HepG2 (cell line): ENCODE results near the gene DCAF6. TPM values are rescaled to one million over a fixed set of nuclear protein-coding genes. Genes with fewer than 3 reads are reported as not detected.

Experiments
- ATAC-seq: fragments of 200-7000 bp; cut with Tn5 transposase; 3 replicates; pipeline ENCODE4 v1.9.1; 2020; ENCODE audit warnings: mild to moderate bottlenecking, moderate library complexity
- BruUV-seq: library from RNA; stranded (reverse); fragments of 400-500 nt; replicated peaks from 2 replicates; lab custom pipeline; 2021; lab: Mats Ljungman, UMichigan
- CTCF ChIA-PET: fragments of 300-600 bp; formaldehyde crosslinking; extraction: SDS; loops from one replicate; lab custom pipeline; 2021; ENCODE audit warnings: low total read pairs, inconsistent platforms, low intra/inter-chr PET ratio; lab: Yijun Ruan, JAX
- POLR2A ChIA-PET: fragments of 350-600 bp; sonication (Branson Sonifier 250); formaldehyde crosslinking; loops from one replicate; lab custom pipeline; 2020; ENCODE audit warnings: antibody characterized with exemption, inconsistent platforms; lab: Yijun Ruan, JAX
- DNase-seq: peaks from one replicate; pipeline ENCODE4 v3.0.0-alpha.2; 2015; ENCODE audit warnings: low spot score
- FAIRE-seq: peaks from 3 replicates; lab custom pipeline; 2011; peaks lifted over from hg19 to GRCh38; lab: Jason Lieb, UNC
- H2AFZ ChIP-seq: one replicate; pipeline ENCODE4 v1.6.1; 2011; ENCODE audit warnings: low read length, inconsistent platforms
- H3K27ac ChIP-seq: fragments of 300-600 bp; 3 replicates; pipeline ENCODE4 v1.8.0; 2011; ENCODE audit warnings: mixed run types, mild to moderate bottlenecking, mixed read lengths, low read length, inconsistent platforms; ENCODE audit not compliant: insufficient read depth; ENCODE audit errors: extremely low read length
- H3K27me3 ChIP-seq, 2 experiments: fragments of 200-600 bp in 1 of 2; 2 replicates in 1 of 2; 3 replicates in 1 of 2; pipeline versions ENCODE4 v1.6.0 to v1.8.0; 2011; ENCODE audit warnings: low read length in 2 of 2, mild to moderate bottlenecking in 2 of 2, moderate library complexity in 2 of 2, inconsistent platforms in 1 of 2; ENCODE audit not compliant: insufficient read depth in 2 of 2, control insufficient read depth in 1 of 2
- H3K36me3 ChIP-seq, 2 experiments: fragments of 200-600 bp in 1 of 2; replicated peaks in 1 of 2; 2 replicates in 1 of 2; 3 replicates in 1 of 2; pipeline versions ENCODE4 v1.5.1 to v1.8.0; 2011; ENCODE audit warnings: low read length in 2 of 2, inconsistent platforms in 1 of 2; ENCODE audit not compliant: insufficient read depth in 2 of 2, control insufficient read depth in 1 of 2
- H3K4me1 ChIP-seq: 2 replicates; pipeline ENCODE4 v1.5.1; 2012; ENCODE audit warnings: low read length, inconsistent platforms; ENCODE audit not compliant: insufficient read depth
- H3K4me2 ChIP-seq: 2 replicates; pipeline ENCODE4 v1.6.0; 2011; ENCODE audit warnings: low read depth, low read length, inconsistent platforms
- H3K4me3 ChIP-seq, 3 experiments: fragments of 200-600 bp in 1 of 3; sonication (generic), shearing (Covaris generic) in 1 of 3; replicated peaks in 1 of 3; 2 replicates each; pipeline ENCODE4 v1.5.1; 2011 to 2016; ENCODE audit warnings: low read length in 3 of 3, inconsistent platforms in 2 of 3, low read depth in 2 of 3, mild to moderate bottlenecking in 2 of 3, control low read depth in 1 of 3, mixed read lengths in 1 of 3; ENCODE audit not compliant: insufficient read depth in 1 of 3
- H3K79me2 ChIP-seq: one replicate; pipeline ENCODE4 v1.6.1; 2011; ENCODE audit warnings: low read length, inconsistent platforms; ENCODE audit not compliant: insufficient read depth
- H3K9ac ChIP-seq: 2 replicates; pipeline ENCODE4 v1.6.0; 2011; ENCODE audit warnings: mild to moderate bottlenecking, low read depth, low read length, inconsistent platforms; ENCODE audit not compliant: insufficient read depth
- H3K9me3 ChIP-seq: 2 replicates; pipeline ENCODE4 v1.5.1; 2012; ENCODE audit warnings: mild to moderate bottlenecking, low read length
- H4K20me1 ChIP-seq: 2 replicates; pipeline ENCODE4 v1.6.0; 2011; ENCODE audit warnings: inconsistent platforms, mild to moderate bottlenecking, low read length, moderate library complexity; ENCODE audit not compliant: insufficient read depth
- ATF7 ChIP-seq, 2 experiments: fragments of 450-650 bp in 1 of 2; sonication (generic) in 1 of 2; formaldehyde crosslinking in 1 of 2; IDR thresholded peaks; 2 replicates each; pipeline versions ENCODE4 v1.4.0 to v1.6.1; 2016 to 2020; ENCODE audit warnings: antibody characterized with exemption in 1 of 2, mild to moderate bottlenecking in 1 of 2, missing genetic modification reagents in 1 of 2
- HNRNPL ChIP-seq: fragments of 200-400 bp; formaldehyde crosslinking; IDR thresholded peaks from 2 replicates; pipeline ENCODE4 v1.6.1; 2017; ENCODE audit warnings: mild to moderate bottlenecking, low read depth, low read length
- IKZF1 ChIP-seq: fragments of 450-650 bp; IDR thresholded peaks from 2 replicates; pipeline ENCODE4 v1.7.1; 2016
- PHF20 ChIP-seq: sonication (generic); formaldehyde crosslinking; IDR thresholded peaks from 2 replicates; pipeline ENCODE4 v1.5.0; 2020; ENCODE audit warnings: mild to moderate bottlenecking, missing genetic modification reagents
- SKI ChIP-seq: fragments of 450-650 bp; IDR thresholded peaks from one replicate; pipeline ENCODE4 v1.6.1; 2018; ENCODE audit warnings: mild to moderate bottlenecking; ENCODE audit not compliant: partially characterized antibody
- ZNF430 ChIP-seq: sonication (generic); formaldehyde crosslinking; IDR thresholded peaks from 2 replicates; pipeline ENCODE4 v1.9.0; 2021; ENCODE audit warnings: mild to moderate bottlenecking, missing genetic modification reagents
- WGBS: methylation state at CpG from one replicate; pipeline ENCODE4 v1.1.6; 2017; ENCODE audit warnings: low lambda C conversion rate; 5-methylcytosine and 5-hydroxymethylcytosine counted together
- in situ Hi-C: cut with HindIII; loops from 2 replicates; pipeline ENCODE4 v1.10.0; 2017; ENCODE audit warnings: low pct_unique_long_range_greater_than_20kb; ENCODE audit not compliant: extremely low pct_ligation_motif_present
- intact Hi-C: fragments of 100-400 bp; cut with micrococcal nuclease; formaldehyde crosslinking; loops from one replicate; pipeline ENCODE4 v1.10.0; 2022; ENCODE audit not compliant: unreplicated experiment
- polyA plus RNA-seq, 8 experiments: library from polyadenylated mRNA; depleted of rRNA in 3 of 8; stranded (reverse) in 7 of 8; unstranded in 1 of 8; fragments of >200 nt; fragmentation: Illumina TruSeq in 4 of 8; extraction: Trizol in 4 of 8; gene quantifications; 2 replicates each; pipeline versions ENCODE4 v1.2.1 to v1.2.3, GENCODE V29; 2011 to 2016; ENCODE audit warnings: low read depth in 4 of 8, missing spikeins in 1 of 8, mixed read lengths in 1 of 8; ENCODE audit not compliant: insufficient read depth in 1 of 8
- total RNA-seq, 5 experiments: library from RNA; depleted of rRNA; stranded (reverse); fragments of >200 nt; fragmentation: Illumina TruSeq; extraction: Trizol; gene quantifications; 2 replicates each; pipeline ENCODE4 v1.2.3, GENCODE V29; 2016; ENCODE audit warnings: low read depth in 1 of 5

Gene DCAF6
- total and polyA plus RNA-seq, 2 of the 13 experiments (the other 11 are each of a cell fraction or from before 2014, with no cell fraction given): 24.7 to 33.7 TPM

GRCh38 chr1:168050307-168050706, 113.8 kb downstream of the DCAF6 start:
- Histone ChIP-seq H2AFZ (no peak overlapping the region), H3K9ac (no peak overlapping the region), H4K20me1 (no peaks in the 10 kb centered on the region), H3K4me3 (no peak overlapping the region), H3K4me1 (no peaks in the 10 kb centered on the region), H3K9me3 (no peaks in the 10 kb centered on the region), H3K27ac (no peak overlapping the region), H3K27me3 (no peaks in the 10 kb centered on the region), H3K36me3 (peaks cover 3 to 17% of the 10 kb centered on the region in 2 experiments; a peak in 4 of 5 replicates), H3K4me2 (no peak overlapping the region), H3K79me2 (no peaks in the 10 kb centered on the region)
- whole genome bisulfite sequencing: 100% methylated on average over 1 of the region's 1 CpG
- no TSS peak for BruUV-seq
- FAIRE-seq (no peak), DNase-seq (no peak), ATAC-seq (no peak)
- POLR2A ChIA-PET: no interaction called here
- in situ Hi-C loops: no loop called here
- no peak for TF ChIP-seq ATF7 (IDR thresholded peaks at IDR 0.05)
- no peak for TF ChIP-seq ATF7 (CRISPR knock-in tag; IDR thresholded peaks at IDR 0.05)
- no peak for TF ChIP-seq ZNF430 (CRISPR knock-in tag)
- TF ChIP-seq PHF20 (CRISPR knock-in tag): no peak
- no peak for TF ChIP-seq HNRNPL
- CTCF ChIA-PET: no interaction called here
- intact Hi-C loops: no loop called here

- peaks cover 3 to 17% of the 10 kb centered on the region in 2 experiments; a peak in 4 of 5 replicates for H3K36me3 ChIP-seq
- H3K4me2 ChIP-seq: no peak overlapping the region
- ATAC-seq (no peak), DNase-seq (no peak), FAIRE-seq (no peak)
- H3K27me3 ChIP-seq: no peaks in the 10 kb centered on the region
- intact Hi-C loops (no loop called here), in situ Hi-C loops (no loop called here)
- H3K79me2 ChIP-seq: no peaks in the 10 kb centered on the region
- no peak overlapping the region for H2AFZ ChIP-seq
- BruUV-seq: no TSS peak
- no peak overlapping the region for H3K9ac ChIP-seq
- H4K20me1 ChIP-seq: no peaks in the 10 kb centered on the region
- no peak overlapping the region for H3K4me3 ChIP-seq
- H3K4me1 ChIP-seq: no peaks in the 10 kb centered on the region
- ChIA-PET POLR2A (no interaction called here), CTCF (no interaction called here)
- WGBS: 100% methylated on average over 1 of the region's 1 CpG
- no peaks in the 10 kb centered on the region for H3K9me3 ChIP-seq
- TF ChIP-seq SKI (no peak), IKZF1 (no peak)
- no peak overlapping the region for H3K27ac ChIP-seq
Measured at GRCh38 chr1:168050880-168051279, 114.4 kb downstream of the DCAF6 start.
